Stimulated activated CD4-positive, alpha-beta T cell treated with anti-CD3 and anti-CD28 coated beads, TNF-alpha, amount 100 ng/mL, for 48 hours (primary cell): ENCODE measurements around the gene TMEM266.

Source experiments
- DNase-seq, 3 donors: peaks; one replicate each; pipeline ENCODE4 v3.0.0-alpha.2; 2020; ENCODE audit warnings: low read depth in 3 of 3

Gene TMEM266

GRCh38 chr15:76183930-76184649, 124.3 kb downstream of the TMEM266 start:
- no peak for DNase-seq

- DNase-seq: no peak
These were observed 124.9 kb downstream of the TMEM266 start for GRCh38 chr15:76184650-76185035.

DNA sequence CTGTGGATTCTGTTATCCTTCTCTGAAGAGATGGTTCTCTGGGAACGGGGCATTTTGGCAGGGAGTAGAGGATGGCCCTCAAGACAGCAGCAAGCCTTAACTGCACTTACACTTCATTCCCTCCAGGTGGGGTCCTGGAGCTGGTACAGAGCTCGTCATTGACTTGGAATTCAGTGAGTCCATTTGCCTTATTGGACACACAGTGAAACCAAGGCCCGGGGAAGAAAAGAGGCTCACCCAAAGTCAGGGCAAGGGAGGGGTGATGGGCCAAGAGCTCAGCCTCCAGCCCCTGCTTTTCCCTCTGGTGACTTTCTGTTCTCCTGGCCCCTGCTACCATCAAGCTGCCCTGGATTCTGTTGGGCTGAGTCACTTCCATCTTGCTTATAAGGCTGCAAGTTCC, 125.9 kb downstream of the TMEM266 start:
- DNase-seq: no peak

DNA sequence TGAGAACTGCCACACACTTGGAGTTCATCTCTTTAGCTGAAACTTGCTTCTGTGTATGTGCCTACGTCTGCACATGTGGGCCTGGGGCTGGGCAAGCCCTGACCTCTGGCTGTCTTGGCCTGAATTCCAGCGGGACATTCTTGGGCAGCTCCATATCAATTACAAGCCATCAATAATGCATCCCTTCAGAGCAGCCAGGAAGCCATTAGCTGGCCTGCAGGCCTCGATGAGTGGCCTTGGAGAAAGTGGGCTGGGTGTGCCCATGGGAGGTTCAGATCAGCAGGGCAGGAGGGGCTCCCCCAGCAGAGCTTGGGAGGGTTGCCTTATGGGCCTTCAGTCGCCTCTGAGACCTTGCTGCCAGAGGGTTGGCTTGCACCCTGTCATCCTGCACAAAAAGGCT, 127.4 kb downstream of the TMEM266 start:
- DNase-seq: no peak

DNA sequence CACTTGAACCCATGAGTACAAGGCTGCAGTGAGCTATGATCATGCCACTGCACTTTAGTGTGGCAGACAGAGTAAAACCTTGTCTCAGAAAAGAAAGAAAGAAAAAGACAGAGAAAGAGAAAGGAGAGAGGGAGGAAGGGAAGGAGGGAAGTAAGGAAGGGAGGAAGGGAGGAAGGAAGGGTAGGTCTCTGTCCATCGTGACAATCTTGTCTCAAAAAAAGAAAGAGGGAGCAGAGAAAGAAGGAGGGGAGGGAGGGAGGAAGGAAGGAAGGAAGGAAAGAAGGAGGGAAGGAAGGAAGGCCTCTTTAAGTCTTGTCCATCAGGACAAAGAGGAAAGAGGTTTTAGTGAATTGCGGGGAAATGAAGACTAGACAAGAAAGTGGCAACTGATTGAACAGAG, 129.3 kb downstream of the TMEM266 start:
- DNase-seq: no peak

- DNase-seq: no peak
These were observed 130.3 kb downstream of the TMEM266 start for GRCh38 chr15:76190070-76190564.

DNA sequence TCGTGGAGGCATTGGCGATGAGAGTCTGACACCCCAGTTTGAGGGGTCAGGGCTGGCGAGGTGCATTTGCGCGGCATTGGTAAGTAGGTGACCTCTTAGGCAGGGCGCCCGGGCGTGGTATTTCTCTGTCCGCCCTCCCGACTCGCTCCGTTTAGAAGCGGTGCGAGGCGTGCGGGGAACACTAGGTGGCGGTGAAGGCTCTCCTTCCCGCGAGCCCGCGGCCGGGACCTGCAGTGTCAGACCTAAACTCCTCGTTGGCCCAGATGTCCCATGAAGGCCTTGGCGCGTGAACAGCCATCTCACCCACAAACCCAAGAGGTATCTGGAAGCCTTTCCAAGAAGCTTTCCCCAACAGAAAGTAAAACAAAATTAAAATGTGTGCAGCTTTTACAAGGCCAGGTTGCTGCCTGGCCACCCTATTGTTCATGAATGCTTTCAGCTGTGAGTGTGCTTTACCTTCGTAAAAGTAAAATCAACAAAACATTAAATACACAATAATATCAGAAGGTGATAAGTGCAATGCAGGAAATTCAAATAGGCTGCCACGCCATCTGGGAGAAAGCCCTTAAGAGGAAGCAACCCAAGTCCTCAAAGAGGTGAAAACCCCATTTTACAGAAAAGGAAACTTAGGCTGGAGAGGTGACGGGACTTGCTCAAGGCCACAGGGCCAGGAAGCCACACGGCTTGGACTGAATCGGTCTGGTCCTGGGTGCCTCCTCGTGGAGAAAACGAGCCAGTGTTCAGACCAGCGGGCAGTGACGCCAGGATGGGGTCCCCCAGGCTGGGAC, 131.2 kb downstream of the TMEM266 start:
- peak; percentile 51 to 70 (median 53) for DNase-seq

DNA sequence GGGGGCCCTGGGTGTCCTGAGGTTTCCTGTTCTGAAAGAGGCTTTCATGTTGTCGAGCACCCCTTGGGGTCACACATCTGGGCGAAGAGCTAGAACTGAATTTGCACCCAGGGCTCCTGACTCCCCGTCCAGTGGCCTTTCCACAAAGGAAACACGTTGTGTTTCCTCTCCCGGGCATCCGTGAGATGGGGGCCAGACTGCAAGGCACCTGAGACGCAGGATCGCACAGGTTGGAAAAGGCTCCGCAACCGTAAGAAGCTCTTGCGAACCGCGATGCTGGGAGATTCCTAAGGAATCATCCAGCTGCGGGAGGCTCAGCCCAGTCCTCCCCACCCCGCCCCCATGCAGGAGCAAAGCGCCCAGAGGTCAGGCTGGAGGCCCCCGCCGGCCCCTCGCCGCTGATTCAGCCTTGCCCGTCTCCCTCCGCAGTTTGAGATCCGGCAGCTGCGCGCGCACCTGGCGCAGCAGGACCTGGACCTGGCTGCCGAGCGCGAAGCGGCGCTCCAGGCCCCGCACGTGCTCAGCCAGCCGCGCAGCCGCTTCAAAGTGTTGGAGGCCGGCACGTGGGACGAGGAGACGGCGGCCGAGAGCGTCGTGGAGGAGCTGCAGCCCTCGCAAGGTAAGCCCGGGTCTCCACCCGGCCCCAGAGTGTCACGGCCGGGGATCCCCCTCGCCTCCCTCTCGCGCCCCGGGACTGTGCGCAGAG, 131.9 kb downstream of the TMEM266 start:
- no peak for DNase-seq

GRCh38 chr15:76192715-76193114, 132.9 kb downstream of the TMEM266 start:
- DNase-seq: no peak

- no peak for DNase-seq
These were observed 134.1 kb downstream of the TMEM266 start for GRCh38 chr15:76193934-76194333.

GRCh38 chr15:76195506-76196268, 135.9 kb downstream of the TMEM266 start:
- DNase-seq: no peak

DNA sequence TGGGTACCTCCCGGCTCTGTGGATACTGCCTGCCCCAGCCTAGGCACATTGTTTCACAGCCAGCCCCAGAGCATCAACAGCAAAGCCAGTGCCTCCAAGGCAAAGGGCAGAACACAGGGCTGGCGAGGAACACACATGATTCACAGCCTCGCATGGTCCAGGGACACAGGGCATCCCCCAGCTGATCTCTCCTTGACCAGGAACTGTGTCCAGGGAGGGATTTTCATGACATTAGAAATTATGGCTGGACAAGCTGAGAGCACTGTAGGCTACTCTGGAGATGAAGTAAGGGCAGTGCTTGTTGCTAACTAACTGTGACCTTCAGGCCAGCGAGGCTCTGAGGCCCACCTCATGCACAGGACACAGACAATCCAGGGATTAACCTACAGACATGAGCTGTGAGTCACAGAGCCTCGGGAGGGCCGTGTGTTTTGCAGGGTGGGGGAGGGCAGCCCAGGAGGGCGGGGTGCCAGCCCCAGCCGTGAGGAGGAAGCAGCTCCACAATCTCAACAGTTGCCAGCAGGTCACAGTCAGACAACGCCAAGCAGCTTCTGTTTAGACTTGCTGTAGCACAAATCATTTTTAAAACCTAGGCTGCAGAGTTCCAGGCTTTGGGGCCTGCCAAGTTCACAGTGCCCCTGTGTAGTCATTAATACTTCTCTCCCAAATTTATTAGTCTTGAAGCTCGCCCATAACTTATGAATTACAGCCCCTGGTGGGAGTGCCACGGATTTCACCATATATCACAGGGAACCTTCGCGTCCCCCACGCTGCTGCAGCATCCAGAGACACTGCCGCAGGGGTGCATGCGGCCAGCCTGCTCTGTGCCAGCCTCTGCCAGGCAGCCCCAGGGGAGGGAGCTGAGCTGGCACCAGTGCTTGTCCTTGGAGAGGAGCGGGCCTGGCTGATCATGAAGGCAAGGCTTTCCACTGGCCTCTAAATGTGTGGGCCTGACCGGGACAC, 136.8 kb downstream of the TMEM266 start:
- DNase-seq: no peak

GRCh38 chr15:76197703-76198455, 138.1 kb downstream of the TMEM266 start:
- DNase-seq: no peak

DNA sequence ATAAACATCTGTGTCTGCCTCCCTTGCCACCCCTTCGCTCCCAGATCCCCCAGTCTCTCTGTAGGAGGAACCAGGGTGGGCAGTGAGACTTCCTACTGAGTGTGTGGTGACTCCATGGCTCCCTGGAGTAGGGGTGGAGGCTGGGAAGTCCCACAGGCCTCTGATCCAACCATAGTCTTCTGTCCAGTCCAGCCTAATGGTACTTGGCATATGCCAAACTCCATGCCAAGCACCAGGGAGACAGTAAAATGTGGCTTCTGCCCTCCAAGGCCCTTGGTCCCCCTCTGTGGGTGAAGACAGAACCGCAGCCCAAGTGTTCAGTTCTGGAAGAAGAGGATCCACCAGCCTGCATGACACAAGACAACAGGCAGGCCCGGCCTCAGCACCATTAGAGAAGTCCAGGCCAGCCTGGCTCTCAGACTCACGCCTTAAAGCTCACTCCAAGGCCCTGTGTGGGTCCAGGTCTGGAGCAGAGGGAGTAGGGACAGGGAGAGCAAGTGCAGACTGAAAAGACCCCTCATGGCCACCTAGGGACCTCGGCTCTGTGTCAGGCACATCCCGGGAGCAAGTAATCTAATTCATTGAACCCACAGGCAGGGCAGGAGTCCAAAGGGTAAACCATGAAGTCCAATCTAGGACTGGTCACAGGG, 138.8 kb downstream of the TMEM266 start:
- no peak for DNase-seq

- no peak for DNase-seq
These were observed 139.6 kb downstream of the TMEM266 start for GRCh38 chr15:76199106-76200082.

- no peak for DNase-seq
These were observed 140.3 kb downstream of the TMEM266 start for GRCh38 chr15:76200083-76200465.

GRCh38 chr15:76200641-76201105, 140.9 kb downstream of the TMEM266 start:
- DNase-seq: no peak
